Smooth muscle cell of bladder (primary cell): ENCODE measurements around the gene C2orf15. TPM values are rescaled to one million over a fixed set of nuclear protein-coding genes. Genes with fewer than 3 reads are reported as not detected.

ENCODE experiments used
- total RNA-seq: library from RNA; depleted of rRNA; stranded (reverse); fragments of >200 nt; gene quantifications from 2 replicates; pipeline ENCODE4 v1.2.3, GENCODE V29; 2014

The C2orf15 gene, protein sequence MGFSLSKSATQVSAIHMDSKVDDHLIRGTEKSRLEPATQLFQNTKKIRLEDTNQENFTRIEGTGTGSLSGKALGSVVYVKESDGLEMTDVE
- 0.09 TPM in 1 of 2 replicates, not detected in the other for total RNA-seq

DNA sequence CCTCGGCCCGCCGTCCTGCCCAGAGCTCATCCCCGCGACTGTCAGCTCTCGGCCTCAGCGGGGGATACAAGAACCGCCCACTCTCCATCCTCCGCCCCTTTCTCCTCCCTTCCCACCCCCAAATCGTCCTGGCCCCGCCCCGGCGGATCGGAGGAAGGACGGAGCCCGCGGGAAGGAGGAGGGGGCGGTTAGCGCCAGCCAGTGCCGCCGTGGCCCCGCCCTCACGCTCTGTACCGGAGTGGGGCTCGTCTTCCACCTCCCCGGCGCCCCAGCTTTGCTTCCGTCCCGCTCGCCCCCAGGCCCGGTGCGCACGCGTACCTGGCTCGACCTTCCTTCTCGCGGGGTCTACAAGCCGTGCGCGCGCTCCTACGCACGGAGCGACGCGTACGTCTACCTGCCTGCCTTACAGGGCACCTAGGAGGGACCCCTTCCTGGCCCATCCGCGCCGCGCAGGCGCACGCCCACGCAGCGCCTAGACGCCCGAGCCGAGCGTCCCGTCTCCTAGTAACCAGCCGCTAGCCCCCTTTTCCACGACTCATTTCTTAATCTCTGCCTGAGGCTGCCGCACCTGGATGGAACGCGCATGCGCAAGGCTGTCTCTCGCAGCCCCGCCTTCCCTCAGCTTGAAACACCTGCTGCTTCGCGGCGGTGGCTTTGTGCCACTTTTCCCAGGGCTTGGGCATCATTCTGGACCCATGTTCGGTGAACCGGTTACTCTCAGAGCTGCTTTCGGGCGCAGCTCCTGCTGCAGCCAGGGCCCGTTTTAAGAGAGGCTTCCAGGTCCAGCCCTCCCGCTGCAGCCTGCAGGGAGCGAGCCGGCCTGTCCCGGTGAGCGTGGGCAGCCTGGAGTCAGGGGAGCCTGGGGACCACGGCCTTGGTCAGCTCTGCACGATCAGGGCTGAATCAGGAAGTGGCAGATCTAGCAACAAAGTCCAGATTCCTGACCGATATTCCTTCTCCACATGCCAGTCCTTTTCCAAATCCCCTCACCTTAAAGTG lies at the start of gene C2orf15:
Gene C2orf15, plus strand, starts transcription at position 598 of the 999 bp plus-strand sequence. CDS start 8,852 bp downstream, outside the sequence.

DNA sequence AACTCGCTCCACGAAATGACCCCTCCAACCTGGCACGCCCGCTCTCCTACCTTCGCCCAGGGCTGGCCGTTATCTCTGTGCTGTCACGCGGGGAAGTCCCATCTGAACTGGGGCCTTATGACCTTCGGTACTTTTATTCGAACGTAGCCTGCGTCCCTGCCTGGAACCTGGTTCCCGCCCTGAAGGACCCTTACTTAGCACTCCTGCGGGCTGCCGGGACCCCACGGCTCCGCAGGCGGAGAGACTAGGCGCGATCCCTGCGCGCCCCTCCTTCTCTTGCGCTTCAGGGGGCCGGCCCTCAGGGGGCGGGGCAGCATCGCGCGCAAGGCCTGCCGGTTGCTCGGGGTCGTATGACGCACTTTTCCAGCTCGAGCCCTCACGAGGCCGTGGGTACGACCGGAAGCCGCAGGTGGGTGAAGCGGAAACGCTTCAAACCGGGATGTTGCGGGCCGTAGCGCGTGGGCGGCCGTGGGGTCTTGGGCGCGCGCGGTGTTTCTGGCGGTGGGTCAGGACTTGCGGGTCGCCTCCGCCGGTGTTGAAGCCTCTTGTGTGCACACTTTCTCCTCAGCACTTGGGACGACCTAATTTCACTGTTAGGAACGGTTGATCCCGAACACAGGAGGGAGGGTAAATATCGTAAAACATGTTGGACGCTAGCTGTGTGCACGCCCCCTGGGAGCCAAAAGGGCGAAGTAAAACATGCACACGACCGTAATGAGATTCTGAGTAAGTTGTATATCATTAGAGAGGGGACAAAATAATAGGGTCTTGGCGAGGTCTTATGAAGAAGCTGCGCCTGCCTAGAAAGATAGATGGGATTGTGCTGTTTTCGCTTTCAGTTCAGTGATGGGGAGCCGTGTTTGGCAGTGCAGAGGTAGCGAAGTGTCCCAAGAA lies 13.4 kb downstream of the C2orf15 start, which contains the start of the genes LIPT1 and TSGA10:
Gene LIPT1, plus strand, starts transcription at position 325 of the 894 bp plus-strand sequence. CDS start 6,991 bp downstream, outside the sequence.
Gene TSGA10, minus strand, starts transcription at position 300 of the 894 bp plus-strand sequence. CDS start 45,503 bp downstream, outside the sequence.

GRCh38 chr2:99180755-99181623 lies 39.5 kb downstream of the C2orf15 start, which contains the start of the genes MITD1 and MRPL30:
Gene MITD1, minus strand, starts transcription at chr2:99181058. Its CDS starts 77 bp downstream, at chr2:99180981.
Gene MRPL30, plus strand, starts transcription at chr2:99181184. Its CDS starts 5,020 bp downstream, at chr2:99186204.

Other genes starting within 250 kb of the C2orf15 start
- gene CRACDL, start 205.5 kb upstream of the C2orf15 start, total RNA-seq, result under 0.01 TPM in 1 of 2 replicates, not detected in the other
- gene TSGA10, start 13.2 kb downstream of the C2orf15 start, total RNA-seq, result 3.4 and 4.3 TPM in 2 replicates
- gene LIPT1, start 13.3 kb downstream of the C2orf15 start, total RNA-seq, result 4.6 and 6.2 TPM in 2 replicates
- 22.2 and 25.7 TPM in 2 replicates for gene MITD1, start 39.4 kb downstream of the C2orf15 start, total RNA-seq
- gene MRPL30, start 39.5 kb downstream of the C2orf15 start, total RNA-seq, result 28.4 and 38.1 TPM in 2 replicates
- not detected in 2 replicates for gene LYG2, start 114.0 kb downstream of the C2orf15 start, total RNA-seq
- gene LYG1, start 159.5 kb downstream of the C2orf15 start, total RNA-seq, result 0.18 and 0.43 TPM in 2 replicates
- 38.9 and 45.1 TPM in 2 replicates for gene TXNDC9, start 194.6 kb downstream of the C2orf15 start, total RNA-seq
- gene EIF5B, start 195.7 kb downstream of the C2orf15 start, total RNA-seq, result 13.8 and 20.6 TPM in 2 replicates